SH-SY5Y (cell line): ENCODE data around the gene EXOC3.

Experiments used
- GATA2 ChIP-seq: IDR thresholded peaks from 2 replicates; pipeline ENCODE4 v1.6.1; 2011; ENCODE audit warnings: mild to moderate bottlenecking, low read depth, low read length
- GATA3 ChIP-seq: IDR thresholded peaks from 2 replicates; pipeline ENCODE4 v1.6.1; 2011; ENCODE audit warnings: low read depth, mild to moderate bottlenecking, low read length, moderate library complexity

GRCh38 chr5:472076-472655 is 29.2 kb downstream of the EXOC3 start:
- no peak for TF ChIP-seq GATA2
- no peak for TF ChIP-seq GATA3
